Testis (tissue), 3 donors: ENCODE data around the gene ZNF345. TPM values are rescaled to one million over a fixed set of nuclear protein-coding genes. Genes with fewer than 3 reads are reported as not detected.

Experiments
- DNase-seq: peaks from one replicate; pipeline ENCODE4 v3.0.0-alpha.2; 2019
- H3K27ac ChIP-seq, 2 donors: fragments of 200-600 bp; sonication (generic); one replicate each; pipeline ENCODE4 v1.5.1; 2019
- H3K27me3 ChIP-seq: fragments of 200-600 bp; sonication (generic); one replicate; pipeline ENCODE4 v1.5.1; 2019
- H3K36me3 ChIP-seq: fragments of 200-600 bp; sonication (generic); one replicate; pipeline ENCODE4 v1.5.1; 2017; ENCODE audit warnings: low read depth; ENCODE audit errors: missing control alignments
- H3K4me1 ChIP-seq: fragments of 200-600 bp; sonication (generic); one replicate; pipeline ENCODE4 v1.5.1; 2019
- H3K4me3 ChIP-seq, 2 donors: fragments of 200-600 bp; sonication (generic); one replicate each; pipeline ENCODE4 v1.5.1; 2017 to 2019
- H3K9me3 ChIP-seq: fragments of 200-600 bp; sonication (generic); one replicate; pipeline ENCODE4 v1.5.1; 2017
- CTCF ChIP-seq, 3 experiments: fragments of 450-650 bp in 2 of 3; fragments of 200-600 bp in 1 of 3; sonication (generic) in 1 of 3; IDR thresholded peaks; one replicate each; pipeline ENCODE4 v1.5.1; 2016 to 2019; ENCODE audit warnings: antibody characterized with exemption in 3 of 3, mild to moderate bottlenecking in 2 of 3, moderate library complexity in 1 of 3
- POLR2A ChIP-seq: fragments of 450-650 bp; IDR thresholded peaks from one replicate; pipeline ENCODE4 v1.6.1; 2017; ENCODE audit warnings: antibody characterized with exemption, mild to moderate bottlenecking, moderate library complexity
- WGBS, 2 donors: methylation state at CpG; one replicate each; pipeline ENCODE4 v1.1.5; 2018; 5-methylcytosine and 5-hydroxymethylcytosine counted together
- intact Hi-C: fragments of 100-400 bp; cut with DNase I; formaldehyde crosslinking; loops from one replicate; pipeline ENCODE4 v1.15.1; 2023; ENCODE audit warnings: low total_unique reads
- polyA plus RNA-seq: library from polyadenylated mRNA; stranded (reverse); fragments of 350-450 nt; fragmentation: Illumina TruSeq; extraction: RNeasy Lipid Tissue Mini Kit (QIAGEN cat#74804); gene quantifications from one replicate; pipeline ENCODE4 v1.2.3, GENCODE V29; 2014; ENCODE audit warnings: low read depth, low replicate concordance; ENCODE audit not compliant: insufficient read depth
- total RNA-seq, 2 donors: library from RNA; depleted of rRNA; stranded (reverse); fragments of >200 nt; gene quantifications; one replicate each; pipeline ENCODE4 v1.2.3, GENCODE V29; 2016

Gene ZNF345
- total and polyA plus RNA-seq, 3 donors from 2014 or later: 9.5 to 14.4 (median 14.3) TPM

GRCh38 chr19:36838784-36839324 lies 11.8 kb upstream of the ZNF345 start:
- Histone ChIP-seq H3K9me3 (no peaks in the 10 kb centered on the region), H3K27ac (peak overlapping the region; percentile 69 to 86), H3K36me3 (no peaks in the 10 kb centered on the region), H3K27me3 (no peaks in the 10 kb centered on the region), H3K4me1 (peaks cover 6% of the 10 kb centered on the region), H3K4me3 (peak overlapping the region; percentile 74 to 75)
- no peak for DNase-seq
- intact Hi-C loops: no loop called here
- TF ChIP-seq POLR2A: no peak
- TF ChIP-seq CTCF (IDR thresholded peaks at IDR 0.05): no peak
- 2 to 6% methylated on average over 12 of the region's 12 CpGs for WGBS, 2 donors

GRCh38 chr19:36847968-36848367 lies 2.7 kb upstream of the ZNF345 start:
- Histone ChIP-seq H3K27me3 (no peaks in the 10 kb centered on the region), H3K36me3 (no peaks in the 10 kb centered on the region), H3K4me1 (peaks cover 7% of the 10 kb centered on the region), H3K4me3 (no peak overlapping the region), H3K9me3 (no peaks in the 10 kb centered on the region), H3K27ac (no peak overlapping the region)
- DNase-seq: no peak
- WGBS, 2 donors: 83 to 89% methylated on average over 1 of the region's 1 CpG
- intact Hi-C loops: no loop called here
- no peak for TF ChIP-seq CTCF (IDR thresholded peaks at IDR 0.05)
- TF ChIP-seq POLR2A: no peak

GRCh38 chr19:36849701-36850558 lies 746 bp upstream of the ZNF345 start:
- peaks cover 7% of the 10 kb centered on the region for H3K4me1 ChIP-seq
- peak overlapping the region; percentile 76 to 77 for H3K4me3 ChIP-seq
- WGBS, 2 donors: 0 to 3% methylated on average over 13 to 36 of the region's 36 CpGs
- intact Hi-C loops: no loop called here
- peak; percentile 96 for DNase-seq
- no peaks in the 10 kb centered on the region for H3K27me3 ChIP-seq
- no peaks in the 10 kb centered on the region for H3K36me3 ChIP-seq
- H3K9me3 ChIP-seq: no peaks in the 10 kb centered on the region
- TF ChIP-seq CTCF (IDR thresholded peaks at IDR 0.05) (no peak), POLR2A (no peak)
- peak overlapping the region; percentile 60 to 84 for H3K27ac ChIP-seq

GRCh38 chr19:36851898-36852297 lies 1.2 kb downstream of the ZNF345 start:
- peaks cover 7% of the 10 kb centered on the region for H3K4me1 ChIP-seq
- H3K27ac ChIP-seq: no peak overlapping the region
- peak overlapping the region; percentile 76 to 77 for H3K4me3 ChIP-seq
- WGBS, 2 donors: 91 to 92% methylated on average over 3 of the region's 3 CpGs
- no peaks in the 10 kb centered on the region for H3K9me3 ChIP-seq
- intact Hi-C loops: no loop called here
- no peak for DNase-seq
- H3K27me3 ChIP-seq: no peaks in the 10 kb centered on the region
- no peaks in the 10 kb centered on the region for H3K36me3 ChIP-seq
- TF ChIP-seq CTCF (IDR thresholded peaks at IDR 0.05) (no peak), POLR2A (no peak)
